CD8-positive, alpha-beta memory T cell (primary cell): ENCODE data around the gene CTNNA2. TPM values are rescaled to one million over a fixed set of nuclear protein-coding genes. Genes with fewer than 3 reads are reported as not detected.

Experiments
- CTCF ChIA-PET: fragments of 350-600 bp; sonication (Branson Sonifier 250); formaldehyde crosslinking; loops from one replicate; lab custom pipeline; 2021; ENCODE audit warnings: antibody characterized with exemption; lab: Charles Lee
- POLR2A ChIA-PET: fragments of 350-600 bp; sonication (Branson Sonifier 250); formaldehyde crosslinking; loops from one replicate; lab custom pipeline; 2021; ENCODE audit warnings: antibody characterized with exemption; lab: Charles Lee
- DNase-seq, 5 donors: peaks; one replicate each; pipeline versions ENCODE4 v3.0.0 to v3.0.0-alpha.2; 2020 to 2022; ENCODE audit warnings: mixed read lengths in 1 of 5
- H3K27ac ChIP-seq: one replicate; pipeline ENCODE4 v1.7.0; 2013; ENCODE audit warnings: low read depth, mild to moderate bottlenecking, low read length, moderate library complexity
- H3K27me3 ChIP-seq: 2 replicates; pipeline ENCODE4 v1.7.0; 2013; ENCODE audit warnings: low read length, mild to moderate bottlenecking; ENCODE audit not compliant: insufficient read depth, poor library complexity, severe bottlenecking
- H3K36me3 ChIP-seq: 2 replicates; pipeline ENCODE4 v1.7.0; 2013; ENCODE audit warnings: mild to moderate bottlenecking, low read length, moderate library complexity; ENCODE audit not compliant: insufficient read depth
- H3K4me1 ChIP-seq: 2 replicates; pipeline ENCODE4 v1.7.0; 2013; ENCODE audit warnings: mild to moderate bottlenecking, low read length, moderate library complexity; ENCODE audit not compliant: insufficient read depth
- H3K4me3 ChIP-seq: 2 replicates; pipeline ENCODE4 v1.7.0; 2013; ENCODE audit warnings: mild to moderate bottlenecking, low read length
- H3K9me3 ChIP-seq: 2 replicates; pipeline ENCODE4 v1.7.0; 2013; ENCODE audit warnings: mild to moderate bottlenecking, low read length
- H3K27ac Mint-ChIP-seq, 8 donors: one replicate each; pipeline ENCODE4 v1.8.0; 2020 to 2021; ENCODE audit warnings: mixed read lengths in 8 of 8, mild to moderate bottlenecking in 6 of 8, inconsistent platforms in 3 of 8, moderate library complexity in 3 of 8
- H3K27me3 Mint-ChIP-seq, 2 donors: one replicate each; pipeline ENCODE4 v1.8.0; 2020 to 2021; ENCODE audit warnings: mixed read lengths in 2 of 2, mild to moderate bottlenecking in 1 of 2, moderate library complexity in 1 of 2
- H3K36me3 Mint-ChIP-seq, 3 donors: one replicate each; pipeline ENCODE4 v1.8.0; 2020 to 2021; ENCODE audit warnings: mixed read lengths in 3 of 3, inconsistent platforms in 1 of 3, mild to moderate bottlenecking in 1 of 3
- H3K4me1 Mint-ChIP-seq, 3 donors: one replicate each; pipeline ENCODE4 v1.8.0; 2020 to 2021; ENCODE audit warnings: mixed read lengths in 3 of 3, inconsistent platforms in 1 of 3, mild to moderate bottlenecking in 1 of 3
- H3K4me3 Mint-ChIP-seq, 7 donors: one replicate each; pipeline ENCODE4 v1.8.0; 2020 to 2021; ENCODE audit warnings: mixed read lengths in 7 of 7, mild to moderate bottlenecking in 6 of 7, moderate library complexity in 4 of 7, inconsistent platforms in 2 of 7
- H3K9me3 Mint-ChIP-seq, 5 donors: one replicate each; pipeline ENCODE4 v1.8.0; 2020 to 2022; ENCODE audit warnings: mixed read lengths in 5 of 5, mild to moderate bottlenecking in 3 of 5, moderate library complexity in 2 of 5, inconsistent platforms in 1 of 5
- polyA plus RNA-seq: library from polyadenylated mRNA; unstranded; fragments of 300-500 nt; fragmentation: Illumina TruSeq; gene quantifications from one replicate; pipeline ENCODE4 v1.2.3, GENCODE V29; 2021
- total RNA-seq, 2 experiments: library from RNA; stranded (reverse); gene quantifications; one replicate each; pipeline ENCODE4 v1.2.3, GENCODE V29; 2021

Gene CTNNA2
- total and polyA plus RNA-seq, 3 experiments from 2014 or later = not detected

DNA sequence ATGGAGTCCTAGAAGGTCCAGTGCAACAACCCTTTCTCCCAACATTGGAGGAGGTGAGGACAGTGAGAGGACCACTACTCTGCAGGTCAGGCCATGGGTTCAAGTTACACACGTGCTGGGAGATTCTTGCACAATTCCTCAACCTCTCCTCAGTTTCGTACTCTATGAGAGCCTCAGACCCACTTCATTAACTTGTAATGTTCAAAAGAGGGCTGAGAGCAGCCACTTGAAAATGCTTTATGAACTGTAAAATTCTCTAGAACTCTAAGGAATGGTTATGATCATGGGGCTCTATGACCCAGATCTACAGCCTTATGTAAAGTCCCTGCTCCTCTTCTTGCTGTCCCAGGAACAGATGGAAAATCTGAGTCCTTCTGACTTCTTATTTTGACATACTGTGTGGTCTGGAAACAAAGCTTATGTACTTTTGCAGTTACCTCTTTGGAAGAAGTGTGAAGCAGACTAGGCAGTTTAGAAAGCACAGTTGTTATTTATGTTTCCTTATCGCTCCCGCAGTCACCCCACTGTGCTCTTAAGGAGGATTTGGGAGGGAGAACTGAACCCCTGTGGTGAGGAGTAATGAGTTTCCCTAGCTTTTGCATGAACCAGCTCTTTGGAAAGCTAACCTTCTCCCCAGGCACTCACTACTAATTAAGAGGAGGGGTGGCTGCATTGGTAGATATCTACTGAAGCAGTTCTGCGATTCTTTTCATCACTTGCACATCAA lies 495.1 kb downstream of the CTNNA2 start:
- H3K4me3 Mint-ChIP-seq = no peak overlapping the region
- POLR2A ChIA-PET = no interaction called here
- peaks cover 0 to 8% (median 3%) of the 10 kb centered on the region in 5 donors for H3K9me3 Mint-ChIP-seq
- H3K27me3 ChIP-seq = no peaks in the 10 kb centered on the region
- H3K9me3 ChIP-seq = no peaks in the 10 kb centered on the region
- no peaks in the 10 kb centered on the region for H3K36me3 ChIP-seq
- H3K36me3 Mint-ChIP-seq = no peaks in the 10 kb centered on the region
- no peaks in the 10 kb centered on the region for H3K4me1 Mint-ChIP-seq
- no peaks in the 10 kb centered on the region for H3K4me1 ChIP-seq
- H3K27me3 Mint-ChIP-seq = no peaks in the 10 kb centered on the region
- no peak overlapping the region for H3K4me3 ChIP-seq
- CTCF ChIA-PET = no interaction called here
- no peak for DNase-seq
- no peak overlapping the region for H3K27ac ChIP-seq
- no peak overlapping the region for H3K27ac Mint-ChIP-seq

DNA sequence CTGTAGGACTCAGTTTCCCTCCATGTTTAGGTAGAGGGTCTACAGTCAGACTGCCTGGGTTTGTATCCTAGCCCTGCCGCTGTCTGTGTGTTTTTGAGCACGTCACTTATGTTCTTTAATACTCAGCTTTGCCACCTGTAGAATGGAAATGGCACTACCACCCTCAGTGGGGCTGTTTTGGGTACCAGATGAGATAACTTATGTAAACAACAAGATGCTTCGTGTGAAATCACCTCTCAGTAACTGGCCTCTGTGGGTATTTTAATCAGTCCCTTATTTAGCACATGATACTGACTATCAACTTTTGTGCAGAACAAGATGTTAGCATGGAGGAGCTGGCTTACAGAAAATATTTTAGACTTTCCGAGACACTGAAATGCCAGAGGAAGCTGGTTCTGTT lies 495.7 kb downstream of the CTNNA2 start:
- no peaks in the 10 kb centered on the region for H3K4me1 ChIP-seq
- Mint-ChIP-seq H3K27ac (no peak overlapping the region), H3K4me1 (no peaks in the 10 kb centered on the region), H3K36me3 (no peaks in the 10 kb centered on the region), H3K4me3 (no peak overlapping the region), H3K27me3 (no peaks in the 10 kb centered on the region), H3K9me3 (peaks cover 0 to 10% (median 3%) of the 10 kb centered on the region in 5 donors)
- H3K27ac ChIP-seq = no peak overlapping the region
- ChIA-PET CTCF (no interaction called here), POLR2A (no interaction called here)
- H3K27me3 ChIP-seq = no peaks in the 10 kb centered on the region
- H3K36me3 ChIP-seq = no peaks in the 10 kb centered on the region
- H3K9me3 ChIP-seq = no peaks in the 10 kb centered on the region
- no peak overlapping the region for H3K4me3 ChIP-seq
- DNase-seq = no peak

DNA sequence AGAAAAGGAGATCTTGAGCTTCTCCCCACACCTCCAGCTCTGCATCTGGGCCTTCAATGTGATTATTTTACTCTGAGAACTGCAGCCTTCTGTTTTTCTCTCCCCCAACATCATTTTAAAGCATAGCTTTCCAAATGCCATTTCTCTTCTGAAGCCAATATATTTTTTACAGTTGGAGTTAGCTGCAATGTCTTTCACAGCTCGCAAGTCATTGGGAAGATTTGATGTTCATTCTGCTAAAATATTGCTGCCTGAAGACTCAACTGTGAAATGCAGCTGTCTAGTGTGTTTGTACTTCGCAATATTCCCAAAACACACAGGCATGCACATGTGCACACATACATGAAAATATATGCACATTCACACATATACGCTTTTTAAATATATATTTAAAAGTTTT lies 496.4 kb downstream of the CTNNA2 start:
- CTCF ChIA-PET = no interaction called here
- Mint-ChIP-seq H3K27me3 (no peaks in the 10 kb centered on the region), H3K27ac (no peak overlapping the region), H3K4me1 (no peaks in the 10 kb centered on the region), H3K36me3 (no peaks in the 10 kb centered on the region), H3K9me3 (peaks cover 0 to 9% (median 4%) of the 10 kb centered on the region in 5 donors), H3K4me3 (no peak overlapping the region)
- DNase-seq = no peak
- no peak overlapping the region for H3K27ac ChIP-seq
- no peaks in the 10 kb centered on the region for H3K9me3 ChIP-seq
- H3K4me3 ChIP-seq = no peak overlapping the region
- no peaks in the 10 kb centered on the region for H3K27me3 ChIP-seq
- no peaks in the 10 kb centered on the region for H3K36me3 ChIP-seq
- POLR2A ChIA-PET = no interaction called here
- H3K4me1 ChIP-seq = no peaks in the 10 kb centered on the region

DNA sequence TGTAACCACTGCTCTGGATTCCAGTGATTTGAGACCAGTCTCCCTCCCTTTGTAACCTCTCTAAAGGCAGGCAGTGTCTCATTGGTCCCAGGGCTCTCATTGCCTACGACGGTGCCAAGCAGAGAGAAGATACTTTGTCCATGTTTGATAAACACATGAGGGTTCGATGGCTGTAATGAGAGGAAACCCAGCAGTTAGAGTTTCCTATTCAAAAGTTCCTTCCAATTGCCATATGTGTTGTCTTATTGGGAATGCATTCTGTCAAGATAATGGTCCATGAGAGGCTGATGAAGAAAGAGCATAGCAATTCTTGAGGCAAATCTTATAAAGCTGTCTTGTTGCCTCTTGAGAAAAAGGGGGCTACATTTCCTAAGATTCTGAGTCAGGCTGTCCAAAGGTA lies 499.2 kb downstream of the CTNNA2 start:
- Histone ChIP-seq H3K36me3 (no peaks in the 10 kb centered on the region), H3K27ac (no peak overlapping the region), H3K9me3 (no peaks in the 10 kb centered on the region), H3K27me3 (no peaks in the 10 kb centered on the region), H3K4me1 (no peaks in the 10 kb centered on the region), H3K4me3 (no peak overlapping the region)
- Mint-ChIP-seq H3K9me3 (peaks cover 0 to 15% (median 7%) of the 10 kb centered on the region in 5 donors), H3K4me1 (no peaks in the 10 kb centered on the region), H3K27me3 (no peaks in the 10 kb centered on the region), H3K4me3 (no peak overlapping the region), H3K27ac (no peak overlapping the region), H3K36me3 (no peaks in the 10 kb centered on the region)
- no peak for DNase-seq
- POLR2A ChIA-PET = no interaction called here
- CTCF ChIA-PET = no interaction called here

DNA sequence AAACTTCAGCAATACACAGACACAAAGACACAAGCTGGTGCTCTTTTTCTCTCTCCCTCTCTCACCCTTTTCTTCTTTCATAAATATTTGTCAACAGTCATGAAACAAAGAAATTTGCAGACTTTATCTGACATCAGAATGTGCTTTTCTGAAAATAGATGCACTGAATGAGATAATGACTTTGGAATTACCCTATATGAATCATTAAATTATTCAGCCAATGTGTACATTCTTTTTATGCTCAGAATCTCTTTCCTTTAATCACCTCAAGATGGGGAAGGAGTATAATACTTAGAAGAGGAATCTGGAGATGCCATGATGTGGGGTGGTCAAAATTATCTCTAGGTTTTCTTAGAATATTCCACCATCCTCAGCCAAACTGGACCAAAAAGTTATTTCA lies 501.8 kb downstream of the CTNNA2 start:
- no peaks in the 10 kb centered on the region for H3K27me3 ChIP-seq
- H3K36me3 ChIP-seq = no peaks in the 10 kb centered on the region
- Mint-ChIP-seq H3K27ac (no peak overlapping the region), H3K27me3 (no peaks in the 10 kb centered on the region), H3K36me3 (no peaks in the 10 kb centered on the region), H3K9me3 (peaks cover 0 to 15% (median 10%) of the 10 kb centered on the region in 5 donors), H3K4me3 (no peak overlapping the region), H3K4me1 (no peaks in the 10 kb centered on the region)
- POLR2A ChIA-PET = no interaction called here
- no peaks in the 10 kb centered on the region for H3K9me3 ChIP-seq
- no peak overlapping the region for H3K4me3 ChIP-seq
- CTCF ChIA-PET = no interaction called here
- DNase-seq = no peak
- no peaks in the 10 kb centered on the region for H3K4me1 ChIP-seq
- no peak overlapping the region for H3K27ac ChIP-seq

DNA sequence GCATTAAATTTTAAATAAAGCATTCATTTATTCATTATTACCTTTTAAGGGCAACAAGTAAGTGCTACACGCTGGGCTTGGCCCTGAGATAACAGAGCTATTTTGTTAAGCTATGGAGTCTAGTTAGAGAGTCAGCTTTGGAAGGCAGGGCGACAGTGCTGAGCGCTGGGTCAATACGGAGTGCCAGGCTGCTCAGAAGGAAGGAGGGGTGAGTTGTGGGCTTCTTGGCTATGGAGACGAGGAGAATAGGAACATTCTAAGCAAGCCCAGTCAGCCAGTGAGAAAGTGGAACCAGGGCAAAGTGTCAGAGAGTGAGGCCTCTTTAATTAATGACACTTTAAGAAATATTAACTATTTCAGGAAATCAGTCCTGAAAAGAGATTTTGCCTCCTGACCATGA lies 503.3 kb downstream of the CTNNA2 start:
- H3K27me3 ChIP-seq = no peaks in the 10 kb centered on the region
- Mint-ChIP-seq H3K4me1 (no peaks in the 10 kb centered on the region), H3K27ac (no peak overlapping the region), H3K27me3 (no peaks in the 10 kb centered on the region), H3K36me3 (no peaks in the 10 kb centered on the region), H3K9me3 (peaks cover 0 to 15% (median 10%) of the 10 kb centered on the region in 5 donors), H3K4me3 (no peak overlapping the region)
- POLR2A ChIA-PET = no interaction called here
- no peak overlapping the region for H3K4me3 ChIP-seq
- no peaks in the 10 kb centered on the region for H3K9me3 ChIP-seq
- no peaks in the 10 kb centered on the region for H3K36me3 ChIP-seq
- no peak overlapping the region for H3K27ac ChIP-seq
- DNase-seq = no peak
- H3K4me1 ChIP-seq = no peaks in the 10 kb centered on the region
- CTCF ChIA-PET = no interaction called here

DNA sequence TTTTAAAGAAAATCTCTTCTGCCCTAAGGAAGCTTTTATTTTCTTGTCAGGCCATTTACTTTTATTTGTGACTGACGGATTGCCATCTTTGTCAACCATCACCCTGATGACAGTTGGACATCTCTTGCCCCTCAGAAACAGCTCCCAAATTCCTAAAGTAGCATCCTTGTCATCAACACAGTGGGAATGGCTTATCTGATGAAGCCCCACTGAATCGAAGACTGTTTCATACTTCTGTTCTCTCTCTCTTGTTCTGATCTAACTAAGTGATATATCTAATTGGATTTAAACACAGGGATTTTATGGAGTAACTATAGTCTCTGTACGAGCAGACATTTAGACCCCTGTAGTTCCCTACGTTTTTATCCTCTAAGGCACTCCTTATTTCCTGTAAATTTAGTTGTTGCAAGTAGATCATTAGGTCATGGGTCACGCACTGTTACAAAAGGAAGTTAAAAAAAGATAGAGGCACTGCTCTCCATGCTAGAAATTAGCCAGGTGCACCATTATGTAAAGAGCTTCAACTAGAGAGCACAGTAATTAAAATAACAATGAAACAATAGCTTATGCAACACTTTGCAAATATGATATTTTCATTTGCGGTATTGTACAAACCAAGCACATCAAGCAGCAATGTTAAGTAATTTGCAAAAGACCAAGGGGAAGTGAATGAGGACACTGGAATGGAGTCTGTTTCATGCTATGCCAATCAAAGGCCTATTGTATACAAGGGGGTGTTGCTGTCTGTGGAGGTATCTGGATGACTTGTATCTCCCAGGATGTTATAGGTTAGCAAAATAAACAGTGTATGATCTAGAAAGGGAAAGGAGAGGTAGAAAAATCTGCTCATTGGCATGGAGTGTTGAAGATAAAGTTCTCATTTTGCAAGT lies 507.0 kb downstream of the CTNNA2 start:
- no peaks in the 10 kb centered on the region for H3K36me3 Mint-ChIP-seq
- peaks cover 3 to 10% (median 6%) of the 10 kb centered on the region in 5 donors for H3K9me3 Mint-ChIP-seq
- no peaks in the 10 kb centered on the region for H3K4me1 Mint-ChIP-seq
- DNase-seq = no peak
- no peak overlapping the region for H3K4me3 ChIP-seq
- no peaks in the 10 kb centered on the region for H3K27me3 Mint-ChIP-seq
- H3K27me3 ChIP-seq = no peaks in the 10 kb centered on the region
- CTCF ChIA-PET = no interaction called here
- no peak overlapping the region for H3K4me3 Mint-ChIP-seq
- H3K36me3 ChIP-seq = no peaks in the 10 kb centered on the region
- H3K27ac Mint-ChIP-seq = no peak overlapping the region
- no peak overlapping the region for H3K27ac ChIP-seq
- H3K4me1 ChIP-seq = no peaks in the 10 kb centered on the region
- no peaks in the 10 kb centered on the region for H3K9me3 ChIP-seq
- POLR2A ChIA-PET = no interaction called here

DNA sequence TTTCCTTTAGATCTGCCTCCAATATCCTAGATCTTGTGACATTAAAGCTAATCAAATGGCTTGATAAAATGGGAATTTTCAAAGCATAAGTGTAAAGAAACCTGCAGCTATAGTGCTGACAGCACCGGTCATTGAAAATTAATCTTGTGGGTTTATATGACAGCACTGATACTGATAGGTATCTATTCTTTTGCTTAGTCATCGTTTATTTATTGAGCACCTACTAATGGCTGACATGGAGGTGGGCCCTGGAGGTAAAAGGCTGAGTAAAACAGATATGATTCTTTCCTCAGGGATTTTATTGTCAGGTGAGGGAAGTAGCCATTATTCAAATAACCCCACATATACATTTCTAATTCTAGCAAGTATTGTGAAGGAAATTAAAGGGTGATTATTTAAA lies 509.2 kb downstream of the CTNNA2 start:
- Mint-ChIP-seq H3K27ac (no peak overlapping the region), H3K4me3 (no peak overlapping the region), H3K4me1 (no peaks in the 10 kb centered on the region), H3K36me3 (no peaks in the 10 kb centered on the region), H3K27me3 (no peaks in the 10 kb centered on the region), H3K9me3 (peaks cover 6 to 9% (median 8%) of the 10 kb centered on the region in 5 donors)
- ChIA-PET POLR2A (no interaction called here), CTCF (no interaction called here)
- no peak for DNase-seq
- no peaks in the 10 kb centered on the region for H3K4me1 ChIP-seq
- no peak overlapping the region for H3K27ac ChIP-seq
- no peaks in the 10 kb centered on the region for H3K36me3 ChIP-seq
- H3K27me3 ChIP-seq = no peaks in the 10 kb centered on the region
- no peak overlapping the region for H3K4me3 ChIP-seq
- H3K9me3 ChIP-seq = no peaks in the 10 kb centered on the region
